Measurements from ENCODE around the gene LPCAT4. TPM values are rescaled to one million over a fixed set of nuclear protein-coding genes. Genes with fewer than 3 reads are reported as not detected.
A peak's percentile ranks its signal among the peaks of the same experiment; 100 is the strongest.

LPCAT4 gene
- total and polyA plus RNA-seq, 9 of the 15 experiments (the other 6 are each of a cell fraction or from before 2014, with no cell fraction given), result 7.3 to 34.3 (median 14.4) TPM

DNA sequence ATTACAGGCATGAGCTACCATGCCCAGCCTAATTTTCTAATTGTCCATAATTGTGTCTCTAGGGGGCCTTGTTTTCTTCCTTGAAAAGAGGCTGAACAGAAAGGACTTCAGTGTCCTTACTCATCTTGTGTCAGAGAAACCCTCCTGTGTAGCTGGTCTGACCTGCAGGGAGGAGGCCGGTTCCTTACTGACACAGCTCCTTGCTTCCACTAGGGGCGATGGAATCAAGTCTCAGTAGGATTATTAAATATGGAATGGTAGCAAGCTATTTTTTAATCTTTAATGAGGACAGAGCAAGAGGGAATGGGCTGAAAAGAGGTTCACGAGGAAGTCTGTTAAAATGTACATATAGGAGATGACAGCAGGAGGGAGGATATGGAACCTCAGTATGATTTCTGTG, 8.6 kb downstream of the LPCAT4 start:
- peak in 3 of 4 experiments; percentile 56 to 61 (median 57) for DNase-seq (ENCODE audit: extremely low read depth in 1 of 4, low spot score in 3 of 4)
- no peak overlapping the region for H3K27ac ChIP-seq (ENCODE audit: extremely low read depth, low read depth, low read length)
- no peak overlapping the region for H3K4me3 ChIP-seq
- H3K9me1 ChIP-seq (ENCODE audit: control insufficient read depth, insufficient read depth, low read length), result no peaks in the 10 kb centered on the region
- WGBS (ENCODE audit: insufficient coverage, low coverage, missing lambda C conversion rate), result 33% methylated on average over 3 of the region's 3 CpGs
- no peak overlapping the region for H3K9ac ChIP-seq (ENCODE audit: insufficient read depth in 1 of 2, low read depth in 2 of 2, low read length in 2 of 2)
- H3K36me3 ChIP-seq (ENCODE audit: control insufficient read depth, insufficient read depth, low read length), result peaks cover 36% of the 10 kb centered on the region; the same call in 2 of the 3 replicates
- H4K20me1 ChIP-seq (replicated peaks; ENCODE audit: control insufficient read depth, insufficient read depth, low read length), result no peaks in the 10 kb centered on the region
- intact Hi-C loops (cut with micrococcal nuclease), result no loop called here
- H3K27me3 ChIP-seq (ENCODE audit: control insufficient read depth in 2 of 2, insufficient read depth in 2 of 2, low read length in 2 of 2), result peaks cover 0 to 5% of the 10 kb centered on the region in 2 experiments; a peak in 2 of 5 replicates
- POLR2A ChIA-PET, result interaction anchor here (0.8 to 2.2 kb wide), 5 partner anchors 8 to 33 kb away, joined by 3 to 8 read pairs (median 3); partner anchors contain the start of gene LPCAT4
- TF ChIP-seq DNMT1 (IDR thresholded peaks at IDR 0.05), result no peak
- TF ChIP-seq, protein P1, sequence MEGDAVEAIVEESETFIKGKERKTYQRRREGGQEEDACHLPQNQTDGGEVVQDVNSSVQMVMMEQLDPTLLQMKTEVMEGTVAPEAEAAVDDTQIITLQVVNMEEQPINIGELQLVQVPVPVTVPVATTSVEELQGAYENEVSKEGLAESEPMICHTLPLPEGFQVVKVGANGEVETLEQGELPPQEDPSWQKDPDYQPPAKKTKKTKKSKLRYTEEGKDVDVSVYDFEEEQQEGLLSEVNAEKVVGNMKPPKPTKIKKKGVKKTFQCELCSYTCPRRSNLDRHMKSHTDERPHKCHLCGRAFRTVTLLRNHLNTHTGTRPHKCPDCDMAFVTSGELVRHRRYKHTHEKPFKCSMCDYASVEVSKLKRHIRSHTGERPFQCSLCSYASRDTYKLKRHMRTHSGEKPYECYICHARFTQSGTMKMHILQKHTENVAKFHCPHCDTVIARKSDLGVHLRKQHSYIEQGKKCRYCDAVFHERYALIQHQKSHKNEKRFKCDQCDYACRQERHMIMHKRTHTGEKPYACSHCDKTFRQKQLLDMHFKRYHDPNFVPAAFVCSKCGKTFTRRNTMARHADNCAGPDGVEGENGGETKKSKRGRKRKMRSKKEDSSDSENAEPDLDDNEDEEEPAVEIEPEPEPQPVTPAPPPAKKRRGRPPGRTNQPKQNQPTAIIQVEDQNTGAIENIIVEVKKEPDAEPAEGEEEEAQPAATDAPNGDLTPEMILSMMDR (IDR thresholded peaks at IDR 0.05 in 2 of 3, conservative IDR thresholded peaks at IDR 0.05 in 1 of 3; ENCODE audit: insufficient read depth in 2 of 3, low read depth in 1 of 3, low read length in 3 of 3), result peak; percentile 51 to 56 (median 52); a peak in 5 of 6 replicates
- no peak overlapping the region for H3K4me2 ChIP-seq (ENCODE audit: insufficient read depth, low read length)
- peak; percentile 85 for ATAC-seq
- in situ Hi-C loops (cut with MboI), result no loop called here
- H3K4me1 ChIP-seq (replicated peaks in 1 of 2; ENCODE audit: control insufficient read depth in 2 of 2, insufficient read depth in 2 of 2, low read length in 2 of 2), result peaks cover 0 to 2% of the 10 kb centered on the region in 2 experiments; a peak in 1 of 5 replicates
- no TSS peak for BruUV-seq (replicated peaks)
- no peaks in the 10 kb centered on the region for H3K79me2 ChIP-seq (ENCODE audit: control insufficient read depth, insufficient read depth, low read length)
- FAIRE-seq, result peak; percentile 65
- no peak overlapping the region for H2AFZ ChIP-seq (ENCODE audit: low read depth, low read length)
- CTCF ChIA-PET (ENCODE audit: low intra/inter-chr PET ratio), result interaction anchor here (0.7 to 1.0 kb wide), 2 partner anchors 14 to 117 kb away, joined by 3 to 4 read pairs; no protein-coding TSS in a partner anchor
- H3K9me3 ChIP-seq (replicated peaks; ENCODE audit: control insufficient read depth, insufficient read depth, low read depth, low read length), result no peaks in the 10 kb centered on the region

Measured in K562 (cell line).